CD4-positive, alpha-beta T cell (primary cell): Measurements from ENCODE around the gene ENGASE. TPM values are rescaled to one million over a fixed set of nuclear protein-coding genes. Genes with fewer than 3 reads are reported as not detected.

Source experiments
- ATAC-seq: fragments of 200-7000 bp; cut with Tn5 transposase; one replicate; pipeline ENCODE4 v1.10.0; 2022; ENCODE audit warnings: mild to moderate bottlenecking; ENCODE audit not compliant: poor library complexity
- CTCF ChIA-PET: fragments of 350-600 bp; sonication (Branson Sonifier 250); formaldehyde crosslinking; loops from one replicate; lab custom pipeline; 2021; ENCODE audit warnings: antibody characterized with exemption, inconsistent platforms; lab: Charles Lee
- POLR2A ChIA-PET: fragments of 350-600 bp; sonication (Branson Sonifier 250); formaldehyde crosslinking; loops from one replicate; lab custom pipeline; 2021; ENCODE audit warnings: antibody characterized with exemption, inconsistent platforms; lab: Charles Lee
- DNase-seq, 14 experiments: peaks; one replicate each; pipeline ENCODE4 v3.0.0-alpha.2; 2013 to 2020; ENCODE audit warnings: mixed read lengths in 2 of 14
- H3K27ac ChIP-seq, 2 donors: one replicate each; pipeline versions ENCODE4 v1.5.1 to v1.7.0; 2013; ENCODE audit warnings: low read length in 2 of 2, low read depth in 1 of 2, mild to moderate bottlenecking in 1 of 2
- H3K27me3 ChIP-seq, 2 experiments: 1 replicate in 1 of 2; 2 replicates in 1 of 2; pipeline versions ENCODE4 v1.6.1 to v1.7.0; 2013; ENCODE audit warnings: low read length in 2 of 2, control low read depth in 1 of 2, mild to moderate bottlenecking in 1 of 2, moderate library complexity in 1 of 2; ENCODE audit not compliant: insufficient read depth in 2 of 2, control insufficient read depth in 1 of 2
- H3K36me3 ChIP-seq: one replicate; pipeline ENCODE4 v1.6.1; 2013; ENCODE audit warnings: low read length, control low read depth; ENCODE audit not compliant: insufficient read depth
- H3K4me1 ChIP-seq: one replicate; pipeline ENCODE4 v1.6.1; 2013; ENCODE audit warnings: low read length, control low read depth; ENCODE audit not compliant: insufficient read depth
- H3K4me3 ChIP-seq: one replicate; pipeline ENCODE4 v1.5.1; 2013; ENCODE audit warnings: mild to moderate bottlenecking, low read length, moderate library complexity
- H3K9me3 ChIP-seq, 2 experiments: 1 replicate in 1 of 2; 2 replicates in 1 of 2; pipeline versions ENCODE4 v1.6.1 to v1.7.0; 2013; ENCODE audit warnings: low read length in 2 of 2, mild to moderate bottlenecking in 2 of 2, control low read depth in 1 of 2, moderate library complexity in 1 of 2; ENCODE audit not compliant: control insufficient read depth in 1 of 2, insufficient read depth in 1 of 2
- H3K27ac Mint-ChIP-seq: one replicate; pipeline ENCODE4 v1.8.0; 2020; ENCODE audit warnings: mixed read lengths
- H3K27me3 Mint-ChIP-seq: one replicate; pipeline ENCODE4 v1.8.0; 2021; ENCODE audit warnings: mixed read lengths
- H3K36me3 Mint-ChIP-seq: one replicate; pipeline ENCODE4 v1.8.0; 2021; ENCODE audit warnings: low read depth, mixed read lengths
- H3K4me1 Mint-ChIP-seq: one replicate; pipeline ENCODE4 v1.8.0; 2021; ENCODE audit warnings: low read depth, mixed read lengths
- H3K4me3 Mint-ChIP-seq: one replicate; pipeline ENCODE4 v1.8.0; 2020; ENCODE audit warnings: mild to moderate bottlenecking, mixed read lengths
- H3K9me3 Mint-ChIP-seq: one replicate; pipeline ENCODE4 v1.8.0; 2020; ENCODE audit warnings: mixed read lengths
- intact Hi-C, 2 experiments: fragments of 100-400 bp; cut with DNase I in 1 of 2; cut with micrococcal nuclease in 1 of 2; formaldehyde crosslinking; loops; one replicate each; pipeline versions ENCODE4 v1.15.1 to v1.9.0; 2023 to 2025; cut with DNase I, micrococcal nuclease
- total RNA-seq, 174 experiments: library from RNA in 2 of 174; stranded (reverse) in 2 of 174; gene quantifications; one replicate each; pipeline ENCODE4 v1.2.3 and lab custom pipeline; 2021 to 2026
- TF ChIP-seq, protein P1 (sequence below): fragments of 200-600 bp; IDR thresholded peaks from one replicate; pipeline ENCODE4 v1.8.0; 2022; ENCODE audit warnings: antibody characterized with exemption, mild to moderate bottlenecking

Gene ENGASE
- total RNA-seq, 2 experiments from 2014 or later: 49.8 to 50.9 TPM

DNA sequence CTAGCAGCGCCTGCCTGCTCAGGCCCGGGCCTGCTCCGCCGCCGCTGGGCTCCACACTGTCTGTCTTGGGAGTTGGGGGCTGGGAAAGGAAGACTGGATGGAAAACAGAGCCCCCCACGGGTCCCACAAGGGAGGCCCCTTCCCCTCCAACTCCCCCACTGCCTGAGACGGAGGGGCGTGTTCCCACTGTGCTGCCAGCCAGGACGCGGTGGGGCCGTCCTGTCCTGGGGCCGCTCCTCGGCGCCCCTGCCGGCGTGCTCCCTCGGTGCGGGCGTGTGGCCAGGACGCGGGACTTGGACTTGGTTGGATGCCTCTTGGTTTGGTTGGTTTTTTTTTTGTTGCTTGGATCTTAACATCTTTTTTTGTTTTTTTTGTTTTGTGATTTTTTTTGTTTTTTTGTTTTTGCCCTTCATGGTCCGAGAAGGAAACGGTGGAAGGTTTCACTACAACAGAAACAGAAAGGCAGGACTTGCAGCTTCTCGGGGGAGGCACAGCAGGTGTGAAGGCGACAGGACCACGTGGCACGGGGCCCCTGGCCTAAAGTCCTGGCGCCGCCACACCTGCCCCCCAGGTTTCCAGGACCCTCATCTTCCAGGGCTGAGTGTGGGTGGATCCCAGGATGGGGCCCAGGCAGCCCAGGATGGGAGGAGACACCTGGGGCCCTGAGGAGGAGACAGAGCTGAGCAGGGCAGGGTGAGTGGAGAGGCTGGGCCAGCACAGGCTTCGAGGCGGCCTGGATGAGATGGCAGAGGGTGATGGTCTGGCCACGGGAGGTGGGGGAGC is 16.0 kb downstream of the ENGASE start:
- Mint-ChIP-seq H3K27ac (no peak overlapping the region), H3K4me3 (no peak overlapping the region), H3K36me3 (peaks cover 9% of the 10 kb centered on the region), H3K27me3 (peaks cover 23% of the 10 kb centered on the region), H3K4me1 (peaks cover 9% of the 10 kb centered on the region), H3K9me3 (no peaks in the 10 kb centered on the region)
- no peaks in the 10 kb centered on the region for H3K9me3 ChIP-seq
- peaks cover 20% of the 10 kb centered on the region for H3K4me1 ChIP-seq
- no peak overlapping the region for H3K4me3 ChIP-seq
- TF ChIP-seq, protein P1, sequence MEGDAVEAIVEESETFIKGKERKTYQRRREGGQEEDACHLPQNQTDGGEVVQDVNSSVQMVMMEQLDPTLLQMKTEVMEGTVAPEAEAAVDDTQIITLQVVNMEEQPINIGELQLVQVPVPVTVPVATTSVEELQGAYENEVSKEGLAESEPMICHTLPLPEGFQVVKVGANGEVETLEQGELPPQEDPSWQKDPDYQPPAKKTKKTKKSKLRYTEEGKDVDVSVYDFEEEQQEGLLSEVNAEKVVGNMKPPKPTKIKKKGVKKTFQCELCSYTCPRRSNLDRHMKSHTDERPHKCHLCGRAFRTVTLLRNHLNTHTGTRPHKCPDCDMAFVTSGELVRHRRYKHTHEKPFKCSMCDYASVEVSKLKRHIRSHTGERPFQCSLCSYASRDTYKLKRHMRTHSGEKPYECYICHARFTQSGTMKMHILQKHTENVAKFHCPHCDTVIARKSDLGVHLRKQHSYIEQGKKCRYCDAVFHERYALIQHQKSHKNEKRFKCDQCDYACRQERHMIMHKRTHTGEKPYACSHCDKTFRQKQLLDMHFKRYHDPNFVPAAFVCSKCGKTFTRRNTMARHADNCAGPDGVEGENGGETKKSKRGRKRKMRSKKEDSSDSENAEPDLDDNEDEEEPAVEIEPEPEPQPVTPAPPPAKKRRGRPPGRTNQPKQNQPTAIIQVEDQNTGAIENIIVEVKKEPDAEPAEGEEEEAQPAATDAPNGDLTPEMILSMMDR: no peak
- intact Hi-C loops: no loop called here
- peaks cover 15 to 23% of the 10 kb centered on the region in 2 experiments for H3K27me3 ChIP-seq
- peaks cover 14% of the 10 kb centered on the region for H3K36me3 ChIP-seq
- ChIA-PET POLR2A (no interaction called here), CTCF (no interaction called here)
- DNase-seq (no peak), ATAC-seq (no peak)
- no peak overlapping the region for H3K27ac ChIP-seq

DNA sequence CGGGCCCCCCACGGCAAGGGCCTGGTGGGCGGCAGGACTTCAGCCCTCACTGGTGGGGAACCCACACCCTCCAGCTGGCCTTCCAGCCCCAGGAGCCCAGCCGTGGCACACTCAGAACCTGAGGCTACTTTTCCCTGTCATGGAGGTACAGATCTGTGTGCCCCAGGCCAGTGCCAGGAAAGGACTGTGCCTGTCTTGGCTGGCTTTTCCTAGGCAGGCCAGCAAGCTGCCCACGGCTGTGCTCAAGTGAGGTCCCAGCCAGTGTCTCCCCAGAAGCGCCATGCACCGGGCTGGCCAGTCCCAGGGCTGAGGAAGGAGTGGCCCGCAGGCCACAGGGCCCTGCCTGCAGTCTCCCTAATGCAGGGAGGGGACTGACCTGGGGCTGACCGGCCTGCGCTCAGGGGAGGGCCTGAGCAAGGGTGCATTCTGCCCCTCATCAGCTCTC is 16.6 kb downstream of the ENGASE start:
- no peak overlapping the region for H3K4me3 ChIP-seq
- no peak overlapping the region for H3K27ac ChIP-seq
- Mint-ChIP-seq H3K27ac (no peak overlapping the region), H3K9me3 (no peaks in the 10 kb centered on the region), H3K27me3 (peaks cover 29% of the 10 kb centered on the region), H3K4me3 (no peak overlapping the region), H3K36me3 (peaks cover 5% of the 10 kb centered on the region), H3K4me1 (peaks cover 9% of the 10 kb centered on the region)
- TF ChIP-seq, protein P1: no peak
- ATAC-seq (no peak), DNase-seq (no peak)
- H3K36me3 ChIP-seq: peaks cover 9% of the 10 kb centered on the region
- H3K9me3 ChIP-seq: no peaks in the 10 kb centered on the region
- H3K4me1 ChIP-seq: peaks cover 20% of the 10 kb centered on the region
- ChIA-PET CTCF (no interaction called here), POLR2A (no interaction called here)
- peaks cover 17 to 29% of the 10 kb centered on the region in 2 experiments for H3K27me3 ChIP-seq
- intact Hi-C loops: no loop called here

GRCh38 chr17:79092567-79092966 is 17.9 kb downstream of the ENGASE start:
- H3K9me3 Mint-ChIP-seq: no peaks in the 10 kb centered on the region
- DNase-seq (no peak), ATAC-seq (no peak)
- peaks cover 2% of the 10 kb centered on the region for H3K36me3 Mint-ChIP-seq
- Histone ChIP-seq H3K36me3 (no peaks in the 10 kb centered on the region), H3K27me3 (peaks cover 18 to 37% of the 10 kb centered on the region in 2 experiments), H3K27ac (no peak overlapping the region), H3K9me3 (no peaks in the 10 kb centered on the region), H3K4me3 (no peak overlapping the region), H3K4me1 (peaks cover 23% of the 10 kb centered on the region)
- peaks cover 37% of the 10 kb centered on the region for H3K27me3 Mint-ChIP-seq
- no peak overlapping the region for H3K4me3 Mint-ChIP-seq
- ChIA-PET POLR2A (no interaction called here), CTCF (no interaction called here)
- intact Hi-C loops: no loop called here
- peaks cover 9% of the 10 kb centered on the region for H3K4me1 Mint-ChIP-seq
- H3K27ac Mint-ChIP-seq: no peak overlapping the region
- TF ChIP-seq, protein P1: no peak
